Measurements from ENCODE around the gene BTK. TPM values are rescaled to one million over a fixed set of nuclear protein-coding genes. Genes with fewer than 3 reads are reported as not detected.

The BTK gene
- polyA plus RNA-seq, 1 experiment: not detected

DNA sequence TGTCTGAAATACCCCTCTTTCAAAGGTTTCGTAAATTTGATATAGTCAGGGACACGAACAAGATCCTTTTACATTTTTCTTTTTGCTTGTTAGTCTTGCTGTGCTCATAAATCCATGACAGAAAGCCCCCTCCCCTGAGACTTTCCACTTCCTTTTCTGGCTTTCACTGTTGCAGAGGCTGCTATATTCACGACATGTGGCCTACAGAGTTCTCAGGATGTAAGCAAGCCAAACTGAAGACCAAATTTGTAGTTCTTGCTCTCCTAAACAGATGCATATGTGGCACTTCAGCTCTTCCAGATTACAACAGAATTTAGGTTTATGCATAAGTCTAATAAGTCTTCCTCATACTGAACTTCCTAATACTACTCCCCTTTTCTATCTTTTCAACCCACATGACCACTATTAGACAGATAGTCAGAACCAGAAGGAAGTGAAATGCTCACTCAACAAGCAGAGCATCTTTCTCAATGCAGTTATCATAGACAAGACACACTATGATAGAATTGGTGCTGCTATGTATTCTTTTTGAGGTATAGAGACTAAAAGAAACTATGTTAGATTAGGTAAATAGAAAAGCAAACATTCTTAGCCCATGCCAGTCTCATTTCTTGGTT lies 15.0 kb downstream of the BTK start:
- no peak for DNase-seq (ENCODE audit: low read depth, low spot score)
- ChIA-PET POLR2A (no interaction called here), CTCF (no interaction called here)
- peaks cover 6% of the 10 kb centered on the region for H3K27me3 ChIP-seq (ENCODE audit: control insufficient read depth, insufficient read depth, low read length)
- no peaks in the 10 kb centered on the region for H3K9me3 ChIP-seq (ENCODE audit: control insufficient read depth, insufficient read depth, low read length)
- no peak overlapping the region for H3K4me3 ChIP-seq (ENCODE audit: low read depth, low read length)
- no peak overlapping the region for H3K27ac ChIP-seq (ENCODE audit: low read depth, low read length)
- TF ChIP-seq, protein P1, sequence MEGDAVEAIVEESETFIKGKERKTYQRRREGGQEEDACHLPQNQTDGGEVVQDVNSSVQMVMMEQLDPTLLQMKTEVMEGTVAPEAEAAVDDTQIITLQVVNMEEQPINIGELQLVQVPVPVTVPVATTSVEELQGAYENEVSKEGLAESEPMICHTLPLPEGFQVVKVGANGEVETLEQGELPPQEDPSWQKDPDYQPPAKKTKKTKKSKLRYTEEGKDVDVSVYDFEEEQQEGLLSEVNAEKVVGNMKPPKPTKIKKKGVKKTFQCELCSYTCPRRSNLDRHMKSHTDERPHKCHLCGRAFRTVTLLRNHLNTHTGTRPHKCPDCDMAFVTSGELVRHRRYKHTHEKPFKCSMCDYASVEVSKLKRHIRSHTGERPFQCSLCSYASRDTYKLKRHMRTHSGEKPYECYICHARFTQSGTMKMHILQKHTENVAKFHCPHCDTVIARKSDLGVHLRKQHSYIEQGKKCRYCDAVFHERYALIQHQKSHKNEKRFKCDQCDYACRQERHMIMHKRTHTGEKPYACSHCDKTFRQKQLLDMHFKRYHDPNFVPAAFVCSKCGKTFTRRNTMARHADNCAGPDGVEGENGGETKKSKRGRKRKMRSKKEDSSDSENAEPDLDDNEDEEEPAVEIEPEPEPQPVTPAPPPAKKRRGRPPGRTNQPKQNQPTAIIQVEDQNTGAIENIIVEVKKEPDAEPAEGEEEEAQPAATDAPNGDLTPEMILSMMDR (IDR thresholded peaks at IDR 0.05; ENCODE audit: low read depth, low read length): no peak

DNA sequence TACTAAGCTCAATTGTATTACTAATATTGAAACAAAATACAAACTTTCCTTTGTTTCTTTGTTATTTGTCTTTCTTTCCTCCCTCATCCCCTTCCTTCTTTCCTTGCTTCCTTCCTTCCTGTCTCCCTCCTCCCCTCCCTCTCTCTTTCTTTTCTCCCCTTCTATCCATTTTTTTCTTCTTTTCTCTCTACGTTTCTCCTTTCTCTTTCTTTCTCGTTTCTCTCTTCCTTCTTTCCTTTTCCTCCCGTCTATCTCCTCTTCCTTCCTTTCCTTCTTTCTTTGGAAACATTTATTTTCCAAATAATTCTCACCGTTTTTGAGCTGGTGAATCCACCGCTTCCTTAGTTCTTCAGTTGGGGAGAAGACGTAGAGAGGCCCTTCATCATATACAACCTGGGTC lies 16.3 kb downstream of the BTK start:
- TF ChIP-seq, protein P1 (IDR thresholded peaks at IDR 0.05; ENCODE audit: low read depth, low read length): no peak
- no peak for DNase-seq (ENCODE audit: low read depth, low spot score)
- Histone ChIP-seq H3K27ac (ENCODE audit: low read depth, low read length) (no peak overlapping the region), H3K27me3 (ENCODE audit: control insufficient read depth, insufficient read depth, low read length) (peaks cover 6% of the 10 kb centered on the region), H3K9me3 (ENCODE audit: control insufficient read depth, insufficient read depth, low read length) (no peaks in the 10 kb centered on the region), H3K4me3 (ENCODE audit: low read depth, low read length) (no peak overlapping the region)
- ChIA-PET CTCF (interaction anchor here (0.6 to 0.7 kb wide), 2 partner anchors 21 to 272 kb away, joined by 3 to 4 read pairs; partner anchors contain the start of gene CENPI), POLR2A (no interaction called here)

DNA sequence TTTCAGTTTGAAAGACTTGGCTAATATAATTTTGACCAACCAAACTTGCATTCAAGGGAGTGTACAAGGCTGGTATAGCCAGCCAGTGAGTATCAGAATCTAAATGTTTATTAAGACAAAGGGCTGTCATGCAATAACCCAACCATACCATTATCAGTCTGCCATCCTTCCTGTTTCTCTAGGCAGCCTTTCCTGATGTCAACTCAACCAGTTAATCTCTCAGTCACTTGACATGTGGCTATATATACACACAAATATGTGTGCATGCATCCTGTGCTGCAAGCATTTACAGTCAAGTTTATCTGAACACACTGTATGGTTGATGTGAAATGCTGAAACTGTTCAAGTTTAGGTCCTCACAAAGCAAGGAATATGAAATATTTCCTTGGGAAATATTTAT lies 17.2 kb downstream of the BTK start:
- H3K4me3 ChIP-seq (ENCODE audit: low read depth, low read length): no peak overlapping the region
- no peaks in the 10 kb centered on the region for H3K9me3 ChIP-seq (ENCODE audit: control insufficient read depth, insufficient read depth, low read length)
- H3K27me3 ChIP-seq (ENCODE audit: control insufficient read depth, insufficient read depth, low read length): peaks cover 6% of the 10 kb centered on the region
- no peak overlapping the region for H3K27ac ChIP-seq (ENCODE audit: low read depth, low read length)
- TF ChIP-seq, protein P1 (IDR thresholded peaks at IDR 0.05; ENCODE audit: low read depth, low read length): no peak
- ChIA-PET POLR2A (interaction anchor here (1.6 kb wide), 1 partner anchor 22 kb away, joined by 4 read pairs; the partner anchor contains the start of gene RPL36A), CTCF (interaction anchor here (1.8 kb wide), 1 partner anchor 22 kb away, joined by 5 read pairs; the partner anchor contains the start of gene RPL36A)
- no peak for DNase-seq (ENCODE audit: low read depth, low spot score)

DNA sequence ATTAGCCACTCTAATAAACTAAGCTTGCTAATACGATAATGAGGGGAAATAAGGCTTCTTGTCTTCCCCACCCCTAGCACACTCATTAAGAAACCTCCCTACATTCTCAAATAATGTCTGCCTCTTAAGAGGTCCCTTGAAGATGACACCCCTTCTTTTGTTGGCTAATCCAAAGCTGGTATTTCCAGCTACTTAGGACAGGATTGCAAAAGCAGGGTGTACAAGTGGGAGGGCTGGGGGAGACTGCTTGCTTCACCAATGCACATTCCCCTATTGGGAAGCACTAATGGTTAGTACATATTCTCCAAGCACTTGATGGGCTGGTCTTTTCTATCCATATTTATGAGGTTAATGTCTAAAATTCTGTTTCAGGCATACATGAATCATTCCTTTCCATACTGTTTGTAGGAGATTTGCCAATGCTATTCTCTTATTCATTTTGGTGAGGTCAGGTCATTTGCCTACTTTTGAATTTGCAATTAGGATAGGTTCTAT lies 20.6 kb downstream of the BTK start:
- TF ChIP-seq, protein P1 (IDR thresholded peaks at IDR 0.05; ENCODE audit: low read depth, low read length): no peak
- Histone ChIP-seq H3K9me3 (ENCODE audit: control insufficient read depth, insufficient read depth, low read length) (no peaks in the 10 kb centered on the region), H3K27ac (ENCODE audit: low read depth, low read length) (no peak overlapping the region), H3K27me3 (ENCODE audit: control insufficient read depth, insufficient read depth, low read length) (peaks cover 2% of the 10 kb centered on the region), H3K4me3 (ENCODE audit: low read depth, low read length) (no peak overlapping the region)
- CTCF ChIA-PET: no interaction called here
- POLR2A ChIA-PET: no interaction called here
- no peak for DNase-seq (ENCODE audit: low read depth, low spot score)

DNA sequence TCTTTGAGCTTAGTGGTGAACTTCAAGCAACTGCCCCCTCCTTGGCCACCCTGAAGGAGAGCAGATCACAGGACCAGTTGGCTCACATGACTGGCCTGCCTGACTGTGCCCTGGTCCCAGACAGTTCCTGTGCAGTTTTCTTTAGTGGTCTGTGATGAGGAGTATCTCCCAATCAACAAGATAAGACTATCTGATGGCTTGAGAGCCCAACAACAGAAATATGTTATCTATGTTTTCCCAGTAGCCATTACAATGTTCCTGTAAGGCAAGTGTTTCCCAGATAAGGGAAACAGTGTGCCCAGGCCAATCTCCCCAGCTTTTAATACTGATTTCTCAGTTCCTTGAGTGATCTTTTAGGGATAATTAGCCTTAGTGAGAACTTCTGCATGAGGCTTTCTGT lies 23.2 kb downstream of the BTK start:
- no peak overlapping the region for H3K4me3 ChIP-seq (ENCODE audit: low read depth, low read length)
- DNase-seq (ENCODE audit: low read depth, low spot score): no peak
- H3K27ac ChIP-seq (ENCODE audit: low read depth, low read length): no peak overlapping the region
- TF ChIP-seq, protein P1 (IDR thresholded peaks at IDR 0.05; ENCODE audit: low read depth, low read length): no peak
- H3K9me3 ChIP-seq (ENCODE audit: control insufficient read depth, insufficient read depth, low read length): no peaks in the 10 kb centered on the region
- ChIA-PET CTCF (no interaction called here), POLR2A (no interaction called here)
- no peaks in the 10 kb centered on the region for H3K27me3 ChIP-seq (ENCODE audit: control insufficient read depth, insufficient read depth, low read length)
